Peyer's patch (tissue), 4 donors: ENCODE results near the gene LRRC41. TPM values are rescaled to one million over a fixed set of nuclear protein-coding genes. Genes with fewer than 3 reads are reported as not detected.
A peak's percentile ranks its signal among the peaks of the same experiment; 100 is the strongest.
"Not testable (repeated sequence)": the region's sequence is repeated elsewhere in the genome, so short reads cannot be mapped to it uniquely, and the experiment has no call there.

Experiments used
- DNase-seq, 3 donors: peaks; one replicate each; pipeline ENCODE4 v3.0.0-alpha.2; 2017 to 2019
- H3K27ac ChIP-seq, 4 donors: fragments of 200-600 bp; sonication (generic); one replicate each; pipeline ENCODE4 v1.5.1; 2016 to 2019
- H3K27me3 ChIP-seq, 2 donors: fragments of 200-600 bp; sonication (generic); one replicate each; pipeline ENCODE4 v1.5.1; 2019
- H3K36me3 ChIP-seq, 3 donors: fragments of 200-600 bp; sonication (generic); one replicate each; pipeline ENCODE4 v1.5.1; 2016 to 2019
- H3K4me1 ChIP-seq, 4 donors: fragments of 200-600 bp; sonication (generic); one replicate each; pipeline ENCODE4 v1.5.1; 2016 to 2019
- H3K4me3 ChIP-seq, 4 donors: fragments of 200-600 bp; sonication (generic); 1 replicate in 3 of 4; 2 replicates in 1 of 4; pipeline ENCODE4 v1.5.1; 2016 to 2019; ENCODE audit warnings: mild to moderate bottlenecking in 1 of 4
- H3K9me3 ChIP-seq, 4 donors: fragments of 200-600 bp; sonication (generic); one replicate each; pipeline ENCODE4 v1.5.1; 2016 to 2019; ENCODE audit warnings: mild to moderate bottlenecking in 1 of 4
- POLR2A ChIP-seq, 2 donors: fragments of 450-650 bp; IDR thresholded peaks; one replicate each; pipeline ENCODE4 v1.5.1; 2017; ENCODE audit warnings: antibody characterized with exemption in 2 of 2, mild to moderate bottlenecking in 2 of 2, moderate library complexity in 2 of 2
- total RNA-seq, 4 donors: library from RNA; depleted of rRNA; stranded (reverse); fragments of >200 nt; gene quantifications; one replicate each; pipeline ENCODE4 v1.1.0, GENCODE V29; 2016
- TF ChIP-seq, protein P1 (sequence below), 6 experiments: fragments of 450-650 bp in 4 of 6; fragments of 200-600 bp in 2 of 6; sonication (generic) in 1 of 6; IDR thresholded peaks; one replicate each; pipeline ENCODE4 v1.5.1; 2017 to 2019; ENCODE audit warnings: antibody characterized with exemption in 6 of 6, mild to moderate bottlenecking in 3 of 6, moderate library complexity in 1 of 6

The LRRC41 gene
- total RNA-seq, 4 donors from 2014 or later: 19.8 to 72.3 (median 65.3) TPM

DNA sequence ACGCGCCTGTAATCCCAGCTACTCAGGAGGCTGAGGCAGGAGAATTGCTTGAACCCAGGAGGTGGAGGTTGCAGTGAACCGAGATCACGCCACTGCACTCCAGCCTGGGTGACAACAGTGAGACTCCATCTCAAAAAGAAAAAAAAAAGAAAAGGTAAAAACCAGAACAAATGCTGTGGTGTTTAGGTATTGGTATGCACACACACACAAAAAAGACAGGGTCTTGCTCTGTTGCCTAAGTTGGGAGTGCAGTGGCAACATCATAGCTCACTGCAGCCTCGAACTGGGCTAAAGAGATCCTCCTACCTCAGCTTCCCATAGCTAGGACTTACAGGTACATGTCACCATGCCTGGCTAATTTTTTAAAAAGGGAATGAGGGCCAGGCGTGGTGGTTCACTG is 15.9 kb upstream of the LRRC41 start:
- peaks cover 0 to 38% (median 0%) of the 10 kb centered on the region in 3 donors for H3K36me3 ChIP-seq

DNA sequence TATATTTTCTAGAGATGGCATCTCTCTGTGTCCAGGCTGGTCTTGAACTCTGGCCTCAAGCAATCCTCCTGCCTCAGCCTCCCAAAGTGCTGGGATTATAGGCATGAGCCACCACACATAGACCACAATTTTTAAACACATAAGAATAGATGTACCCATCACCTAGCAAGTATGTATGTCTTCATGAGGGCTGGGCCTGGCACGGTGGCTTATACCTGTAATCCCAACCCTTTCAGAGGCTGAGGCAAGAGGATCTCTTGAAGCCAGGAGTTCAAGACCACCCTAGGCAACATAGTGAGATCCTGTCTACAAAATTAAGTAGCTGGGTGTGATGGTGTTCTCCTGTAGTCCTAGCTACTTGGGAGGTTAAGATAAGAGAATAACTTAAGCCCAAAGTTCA is 13.9 kb upstream of the LRRC41 start:
- Histone ChIP-seq H3K4me1 (no peaks in the 10 kb centered on the region), H3K36me3 (peaks cover 0 to 58% (median 4%) of the 10 kb centered on the region in 3 donors), H3K27ac (no peak overlapping the region), H3K4me3 (no peak overlapping the region), H3K9me3 (no peaks in the 10 kb centered on the region), H3K27me3 (no peaks in the 10 kb centered on the region)
- TF ChIP-seq POLR2A (IDR thresholded peaks at IDR 0.05): no peak
- TF ChIP-seq, protein P1, sequence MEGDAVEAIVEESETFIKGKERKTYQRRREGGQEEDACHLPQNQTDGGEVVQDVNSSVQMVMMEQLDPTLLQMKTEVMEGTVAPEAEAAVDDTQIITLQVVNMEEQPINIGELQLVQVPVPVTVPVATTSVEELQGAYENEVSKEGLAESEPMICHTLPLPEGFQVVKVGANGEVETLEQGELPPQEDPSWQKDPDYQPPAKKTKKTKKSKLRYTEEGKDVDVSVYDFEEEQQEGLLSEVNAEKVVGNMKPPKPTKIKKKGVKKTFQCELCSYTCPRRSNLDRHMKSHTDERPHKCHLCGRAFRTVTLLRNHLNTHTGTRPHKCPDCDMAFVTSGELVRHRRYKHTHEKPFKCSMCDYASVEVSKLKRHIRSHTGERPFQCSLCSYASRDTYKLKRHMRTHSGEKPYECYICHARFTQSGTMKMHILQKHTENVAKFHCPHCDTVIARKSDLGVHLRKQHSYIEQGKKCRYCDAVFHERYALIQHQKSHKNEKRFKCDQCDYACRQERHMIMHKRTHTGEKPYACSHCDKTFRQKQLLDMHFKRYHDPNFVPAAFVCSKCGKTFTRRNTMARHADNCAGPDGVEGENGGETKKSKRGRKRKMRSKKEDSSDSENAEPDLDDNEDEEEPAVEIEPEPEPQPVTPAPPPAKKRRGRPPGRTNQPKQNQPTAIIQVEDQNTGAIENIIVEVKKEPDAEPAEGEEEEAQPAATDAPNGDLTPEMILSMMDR (IDR thresholded peaks at IDR 0.05): no peak
- DNase-seq: no peak

More for the DNA sequence above, 15.9 kb upstream of the LRRC41 start:
- DNase-seq, H3K27ac ChIP-seq, H3K4me1 ChIP-seq, H3K4me3 ChIP-seq, H3K27me3 ChIP-seq, H3K9me3 ChIP-seq: not testable (repeated sequence)

DNA sequence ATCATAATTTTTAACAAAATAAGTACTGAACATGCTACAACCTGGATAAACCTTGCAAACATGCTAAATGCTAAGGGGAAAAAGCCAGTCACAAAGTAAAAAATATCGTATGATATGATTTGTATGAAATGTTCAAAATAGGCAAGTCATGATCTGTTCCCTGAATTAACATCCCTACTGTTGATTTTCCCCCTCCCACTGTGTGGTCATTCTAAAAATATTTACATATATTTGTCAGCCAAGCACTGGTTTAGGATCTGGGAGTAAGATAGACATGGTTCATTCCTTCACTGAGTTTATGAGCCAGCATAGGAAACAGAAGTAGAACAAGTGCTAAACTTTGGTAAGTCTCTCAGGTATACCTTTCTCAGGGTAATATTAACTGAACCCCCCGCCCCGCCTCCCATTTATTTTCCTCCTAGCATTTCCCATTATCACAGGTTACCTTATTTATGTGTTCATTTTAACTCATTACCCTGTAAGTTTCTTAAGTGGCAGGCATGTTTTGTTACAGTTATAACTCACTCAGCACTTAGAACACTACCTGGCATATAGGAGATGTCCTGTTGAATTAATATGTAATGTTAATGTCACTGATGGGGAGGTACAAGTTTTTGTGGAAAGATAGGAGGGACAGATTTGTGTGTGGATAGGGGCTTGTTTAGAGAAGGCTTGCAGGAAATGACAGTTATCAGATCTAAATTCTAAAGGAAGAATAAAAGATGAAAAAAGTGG is 12.4 kb upstream of the LRRC41 start:
- DNase-seq: no peak
- H3K36me3 ChIP-seq: peaks cover 0 to 73% (median 4%) of the 10 kb centered on the region in 3 donors
- no peak overlapping the region for H3K4me3 ChIP-seq
- H3K9me3 ChIP-seq: no peaks in the 10 kb centered on the region
- no peaks in the 10 kb centered on the region for H3K27me3 ChIP-seq
- TF ChIP-seq, protein P1 (IDR thresholded peaks at IDR 0.05): no peak
- TF ChIP-seq POLR2A (IDR thresholded peaks at IDR 0.05): no peak
- H3K4me1 ChIP-seq: no peaks in the 10 kb centered on the region
- no peak overlapping the region for H3K27ac ChIP-seq

DNA sequence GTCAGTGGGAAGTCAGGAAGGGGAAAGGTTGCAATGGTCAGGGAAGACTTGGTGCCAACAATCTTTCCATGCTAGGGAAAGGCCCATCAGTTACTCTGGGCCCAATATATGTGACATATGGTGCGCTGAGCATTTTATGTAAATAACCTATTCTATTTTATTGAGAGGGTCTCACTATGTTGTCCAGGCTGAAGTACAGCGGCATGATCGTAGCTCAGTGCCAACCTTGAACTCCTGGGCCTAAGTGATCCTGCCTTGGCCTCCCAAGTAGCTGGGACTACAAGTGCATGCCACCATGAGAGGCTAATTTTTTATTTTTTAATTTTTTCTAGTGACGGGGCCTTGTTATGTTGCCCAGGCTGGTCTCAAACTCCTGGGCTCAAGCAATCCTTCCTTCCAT is 6.9 kb upstream of the LRRC41 start:
- Histone ChIP-seq H3K4me1 (peaks cover 0 to 13% (median 0%) of the 10 kb centered on the region in 4 donors), H3K4me3 (no peak overlapping the region), H3K36me3 (peaks cover 0 to 70% (median 4%) of the 10 kb centered on the region in 3 donors), H3K27me3 (no peaks in the 10 kb centered on the region), H3K9me3 (no peaks in the 10 kb centered on the region), H3K27ac (no peak overlapping the region)
- no peak for TF ChIP-seq POLR2A (IDR thresholded peaks at IDR 0.05)
- TF ChIP-seq, protein P1 (IDR thresholded peaks at IDR 0.05): no peak
- DNase-seq: no peak

DNA sequence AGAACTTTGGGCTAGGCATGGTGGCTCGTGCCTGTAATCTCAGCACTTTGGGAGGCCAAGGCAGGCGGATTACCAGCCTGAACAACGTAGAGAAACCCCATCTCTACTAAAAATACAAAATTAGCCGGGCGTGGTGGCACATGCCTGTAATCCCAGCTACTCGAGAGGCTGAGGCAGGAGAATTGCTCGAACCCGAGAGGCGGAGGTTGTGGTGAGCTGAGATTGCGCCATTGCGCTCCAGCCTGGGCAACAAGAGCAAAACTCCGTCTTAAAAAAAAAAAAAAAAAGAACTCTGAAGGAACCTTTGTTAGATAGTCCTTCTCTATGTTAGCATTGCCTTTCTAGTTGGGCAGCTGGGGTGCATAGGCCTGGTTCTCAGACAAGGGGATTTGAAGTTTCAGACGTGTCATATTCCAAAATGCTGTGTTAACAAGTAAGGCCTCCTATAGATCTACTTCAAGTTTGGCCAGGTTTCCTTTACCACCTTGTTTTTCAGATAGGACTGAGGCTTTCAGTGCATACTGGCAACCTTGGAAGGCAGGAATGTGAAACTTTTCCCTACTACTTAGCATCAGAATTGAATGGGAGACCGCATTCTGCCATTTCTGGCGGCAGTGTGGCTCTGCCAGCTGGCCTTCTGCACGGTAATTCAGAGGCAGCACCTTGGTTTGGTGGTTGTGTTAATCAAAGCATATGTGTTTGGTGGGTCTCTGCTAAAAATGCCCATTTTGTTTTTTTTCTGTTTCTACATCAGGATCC is 6.2 kb upstream of the LRRC41 start:
- DNase-seq: no peak
- TF ChIP-seq POLR2A (IDR thresholded peaks at IDR 0.05): no peak
- TF ChIP-seq, protein P1 (IDR thresholded peaks at IDR 0.05): no peak
- H3K36me3 ChIP-seq: peaks cover 0 to 63% (median 4%) of the 10 kb centered on the region in 3 donors
- H3K27ac ChIP-seq: no peak overlapping the region
- peaks cover 0 to 19% (median 0%) of the 10 kb centered on the region in 4 donors for H3K4me1 ChIP-seq
- no peaks in the 10 kb centered on the region for H3K9me3 ChIP-seq
- no peak overlapping the region for H3K4me3 ChIP-seq
- H3K27me3 ChIP-seq: no peaks in the 10 kb centered on the region

DNA sequence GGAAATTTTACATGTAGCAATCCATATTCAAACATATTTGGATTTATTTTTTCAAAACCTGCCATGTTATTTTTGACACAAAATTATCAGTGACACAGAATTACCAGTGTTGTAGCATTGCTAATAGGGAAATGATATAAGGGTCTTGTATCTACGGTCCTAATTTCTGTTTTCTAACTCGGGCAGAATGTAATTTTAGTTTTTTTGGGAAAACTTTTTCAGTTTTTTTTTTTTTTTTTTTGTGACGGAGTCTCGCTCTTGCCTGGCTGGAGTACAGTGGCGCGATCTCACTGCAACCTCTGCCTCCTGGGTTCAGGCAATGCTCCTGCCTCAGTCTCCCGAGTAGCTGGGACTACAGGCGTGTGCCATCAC is 2.7 kb upstream of the LRRC41 start:
- no peaks in the 10 kb centered on the region for H3K27me3 ChIP-seq

More for the DNA sequence above, 2.7 kb upstream of the LRRC41 start:
- peaks cover 0 to 29% (median 0%) of the 10 kb centered on the region in 3 donors for H3K36me3 ChIP-seq
- H3K27ac ChIP-seq: no peak overlapping the region
- no peaks in the 10 kb centered on the region for H3K9me3 ChIP-seq
- H3K4me3 ChIP-seq: peak overlapping the region in 1 of 4 donors; percentile 78
- peaks cover 0 to 29% (median 4%) of the 10 kb centered on the region in 4 donors for H3K4me1 ChIP-seq
- DNase-seq: no peak
- no peak for TF ChIP-seq POLR2A (IDR thresholded peaks at IDR 0.05)
